Stimulated activated naive CD8-positive, alpha-beta T cell treated with anti-CD3 and anti-CD28 coated beads, Interleukin-15, Interleukin-2, amounts not matched to agents 100 ng/mL and 50 ng/mL, for 24 hours (primary cell): ENCODE measurements around the gene LILRB5.
"Not testable (repeated sequence)": the region's sequence is repeated elsewhere in the genome, so short reads cannot be mapped to it uniquely, and the experiment has no call there.

Source experiments
- H3K27ac Mint-ChIP-seq: one replicate; pipeline ENCODE4 v1.8.0; 2021; ENCODE audit warnings: mild to moderate bottlenecking, mixed read lengths
- H3K27me3 Mint-ChIP-seq: one replicate; pipeline ENCODE4 v1.8.0; 2021; ENCODE audit warnings: mixed read lengths
- H3K36me3 Mint-ChIP-seq: one replicate; pipeline ENCODE4 v1.8.0; 2021; ENCODE audit warnings: low read depth, mixed read lengths
- H3K4me1 Mint-ChIP-seq: one replicate; pipeline ENCODE4 v1.8.0; 2021; ENCODE audit warnings: low read depth, mixed read lengths
- H3K4me3 Mint-ChIP-seq: one replicate; pipeline ENCODE4 v1.8.0; 2021; ENCODE audit warnings: mild to moderate bottlenecking, mixed read lengths
- H3K9me3 Mint-ChIP-seq: one replicate; pipeline ENCODE4 v1.8.0; 2021; ENCODE audit warnings: mixed read lengths

Gene LILRB5

DNA sequence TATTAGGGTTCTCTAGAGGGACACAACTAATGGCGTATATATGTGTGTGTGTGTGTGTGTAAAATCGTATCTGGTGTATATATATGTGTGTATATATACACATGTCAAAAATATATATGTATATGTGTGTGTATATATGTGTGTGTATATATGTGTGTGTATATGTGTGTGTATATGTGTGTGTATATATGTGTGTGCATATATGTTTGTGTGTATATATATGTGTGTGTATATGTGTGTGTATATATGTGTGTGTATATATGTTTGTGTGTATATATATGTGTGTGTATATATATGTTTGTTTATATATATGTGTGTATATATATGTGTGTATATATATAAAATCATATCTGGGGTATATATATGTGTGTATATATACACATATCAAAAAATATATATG, 5.4 kb upstream of the LILRB5 start:
- H3K36me3 Mint-ChIP-seq = no peaks in the 10 kb centered on the region
- peaks cover 22% of the 10 kb centered on the region for H3K27me3 Mint-ChIP-seq
- no peaks in the 10 kb centered on the region for H3K4me1 Mint-ChIP-seq
- H3K27ac Mint-ChIP-seq = no peak overlapping the region
- no peak overlapping the region for H3K4me3 Mint-ChIP-seq
- H3K9me3 Mint-ChIP-seq = no peaks in the 10 kb centered on the region

DNA sequence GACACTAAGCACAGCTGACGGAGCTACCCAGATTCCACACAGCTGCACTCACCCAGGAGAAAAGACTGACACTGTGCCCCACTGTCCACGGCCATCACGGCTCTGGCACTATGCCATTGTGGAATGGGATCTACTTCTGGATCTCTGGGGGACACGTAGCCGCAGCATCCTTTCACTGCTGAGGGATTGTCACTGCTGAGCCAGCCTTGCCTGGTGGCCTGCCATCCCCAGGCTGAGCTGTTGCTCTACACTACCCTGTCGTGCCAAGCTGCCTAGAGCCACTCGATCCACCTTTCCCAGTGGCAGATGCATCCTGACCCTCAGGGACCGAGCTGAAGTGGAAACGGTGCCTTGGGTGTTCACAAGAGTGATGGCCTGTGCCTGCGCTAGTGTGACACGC, 5.0 kb upstream of the LILRB5 start:
- no peaks in the 10 kb centered on the region for H3K36me3 Mint-ChIP-seq
- no peaks in the 10 kb centered on the region for H3K4me1 Mint-ChIP-seq
- H3K27ac Mint-ChIP-seq = no peak overlapping the region
- H3K27me3 Mint-ChIP-seq = peaks cover 22% of the 10 kb centered on the region
- no peak overlapping the region for H3K4me3 Mint-ChIP-seq
- no peaks in the 10 kb centered on the region for H3K9me3 Mint-ChIP-seq

DNA sequence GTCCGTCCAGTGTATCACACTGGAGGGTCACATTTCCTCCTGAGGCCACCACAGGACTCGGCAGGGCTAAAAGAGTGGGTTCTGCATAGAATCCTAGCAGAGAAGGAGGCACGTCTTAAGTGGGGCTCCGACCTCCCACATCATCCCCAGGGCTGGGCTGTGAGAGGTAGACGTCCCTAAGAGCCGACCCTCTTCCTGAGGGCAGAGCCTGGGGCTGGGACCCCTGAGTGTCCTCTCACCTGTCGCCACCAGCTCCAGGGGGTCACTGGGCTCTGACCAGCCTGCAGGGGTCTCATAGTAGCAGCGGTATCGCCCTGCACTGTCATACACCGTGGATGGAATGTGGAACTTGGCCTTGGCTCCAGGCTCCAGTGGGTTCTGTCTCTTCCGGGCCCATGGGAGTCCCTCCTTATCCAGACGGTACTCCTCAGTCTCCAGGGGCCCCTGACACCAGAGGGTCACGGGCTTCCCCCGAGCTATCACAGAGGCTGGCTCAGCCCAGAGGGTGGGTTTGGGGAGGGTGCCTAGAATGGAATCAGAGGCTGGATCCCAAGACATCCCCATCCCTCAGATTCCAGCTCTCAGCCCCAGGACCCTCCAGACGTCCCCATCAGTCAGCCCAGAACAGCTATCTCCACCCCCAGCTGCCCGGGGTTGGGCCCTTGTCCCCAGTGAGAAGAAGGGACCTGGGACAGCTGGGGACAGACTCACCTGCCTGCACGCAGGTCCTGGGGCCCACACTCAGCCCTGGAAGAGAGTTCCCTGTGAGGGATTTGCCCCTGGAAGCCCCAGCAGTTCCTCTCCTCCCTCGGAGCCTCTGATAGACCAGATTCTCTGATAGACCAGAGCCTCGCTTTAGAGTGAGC, 590 bp downstream of the LILRB5 start:
- Mint-ChIP-seq H3K27ac (no peak overlapping the region), H3K9me3 (no peaks in the 10 kb centered on the region), H3K4me1 (no peaks in the 10 kb centered on the region), H3K27me3 (peaks cover 5% of the 10 kb centered on the region), H3K36me3 (no peaks in the 10 kb centered on the region), H3K4me3 (no peak overlapping the region)

DNA sequence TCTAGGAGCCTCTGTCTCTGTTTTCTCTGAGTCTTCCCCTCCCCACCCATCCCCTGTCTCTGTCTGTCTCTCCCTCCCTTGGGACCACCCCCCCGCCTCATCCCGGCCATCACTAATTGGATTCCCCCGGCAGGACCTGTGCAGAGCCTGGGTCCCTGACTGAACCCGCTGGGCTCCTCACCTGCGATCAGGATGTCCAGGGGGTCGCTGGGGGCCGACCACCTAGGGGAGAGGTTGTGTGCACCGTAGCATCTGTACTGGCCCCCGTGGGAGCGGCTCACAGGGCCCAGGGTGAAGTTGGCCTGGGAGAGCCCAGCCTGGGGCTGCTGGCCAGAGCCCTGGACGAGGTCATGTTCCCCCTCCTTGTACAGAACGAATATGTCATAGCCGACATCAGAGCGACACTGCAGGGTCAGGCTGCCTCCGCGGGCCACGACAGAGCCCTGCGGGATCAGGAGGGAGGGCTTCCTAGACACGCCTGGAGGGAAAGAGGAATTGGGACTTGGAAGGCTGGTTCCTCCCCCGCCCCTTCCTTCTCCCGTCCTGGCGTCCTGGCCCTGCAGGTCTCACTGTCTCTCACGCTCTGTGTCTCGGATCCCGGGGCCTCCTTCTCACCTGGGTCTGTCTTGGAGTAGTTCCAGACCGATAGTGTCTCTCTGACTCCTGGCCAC, 1.8 kb downstream of the LILRB5 start:
- Mint-ChIP-seq H3K4me1 (no peaks in the 10 kb centered on the region), H3K36me3 (no peaks in the 10 kb centered on the region), H3K27me3 (peaks cover 8% of the 10 kb centered on the region), H3K27ac (no peak overlapping the region), H3K9me3 (no peaks in the 10 kb centered on the region), H3K4me3 (no peak overlapping the region)

DNA sequence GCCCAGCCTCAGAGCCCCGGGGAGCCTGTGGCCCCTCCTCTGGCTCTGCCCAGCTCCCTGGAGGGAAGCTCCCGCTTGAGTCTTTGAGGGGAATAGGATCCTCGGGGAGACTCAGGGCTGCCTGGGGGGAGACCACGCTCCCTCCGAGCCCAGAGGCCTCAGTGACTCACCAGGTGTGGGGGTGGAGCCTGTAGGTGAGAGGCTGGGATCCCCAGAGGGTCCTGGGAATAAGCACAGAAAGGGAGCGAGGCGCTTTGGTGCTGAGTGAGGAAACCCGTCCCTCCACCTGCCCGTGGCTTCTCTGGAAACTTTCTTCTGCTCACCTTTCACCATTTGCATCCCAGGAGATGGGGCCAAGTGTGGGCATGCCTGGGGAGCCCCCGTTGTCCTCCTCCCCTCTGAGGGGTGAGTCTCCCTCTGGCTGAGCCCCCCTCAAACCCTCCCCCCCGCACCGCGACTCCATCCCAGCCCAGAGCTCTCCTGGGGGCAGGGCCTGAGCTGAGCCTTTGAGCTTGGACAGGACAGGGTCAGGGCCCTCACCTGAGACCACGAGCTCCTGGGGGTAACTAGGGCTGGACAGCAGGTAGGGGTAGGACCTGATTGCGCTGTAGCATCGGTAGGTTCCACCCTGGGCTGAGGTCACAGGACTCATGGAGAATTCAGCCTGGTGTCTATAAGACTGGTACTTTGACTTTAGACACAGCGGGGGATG, 2.7 kb downstream of the LILRB5 start:
- peaks cover 9% of the 10 kb centered on the region for H3K27me3 Mint-ChIP-seq
- H3K27ac Mint-ChIP-seq = no peak overlapping the region
- H3K36me3 Mint-ChIP-seq = no peaks in the 10 kb centered on the region
- H3K4me1 Mint-ChIP-seq = no peaks in the 10 kb centered on the region
- no peak overlapping the region for H3K4me3 Mint-ChIP-seq
- H3K9me3 Mint-ChIP-seq = no peaks in the 10 kb centered on the region

DNA sequence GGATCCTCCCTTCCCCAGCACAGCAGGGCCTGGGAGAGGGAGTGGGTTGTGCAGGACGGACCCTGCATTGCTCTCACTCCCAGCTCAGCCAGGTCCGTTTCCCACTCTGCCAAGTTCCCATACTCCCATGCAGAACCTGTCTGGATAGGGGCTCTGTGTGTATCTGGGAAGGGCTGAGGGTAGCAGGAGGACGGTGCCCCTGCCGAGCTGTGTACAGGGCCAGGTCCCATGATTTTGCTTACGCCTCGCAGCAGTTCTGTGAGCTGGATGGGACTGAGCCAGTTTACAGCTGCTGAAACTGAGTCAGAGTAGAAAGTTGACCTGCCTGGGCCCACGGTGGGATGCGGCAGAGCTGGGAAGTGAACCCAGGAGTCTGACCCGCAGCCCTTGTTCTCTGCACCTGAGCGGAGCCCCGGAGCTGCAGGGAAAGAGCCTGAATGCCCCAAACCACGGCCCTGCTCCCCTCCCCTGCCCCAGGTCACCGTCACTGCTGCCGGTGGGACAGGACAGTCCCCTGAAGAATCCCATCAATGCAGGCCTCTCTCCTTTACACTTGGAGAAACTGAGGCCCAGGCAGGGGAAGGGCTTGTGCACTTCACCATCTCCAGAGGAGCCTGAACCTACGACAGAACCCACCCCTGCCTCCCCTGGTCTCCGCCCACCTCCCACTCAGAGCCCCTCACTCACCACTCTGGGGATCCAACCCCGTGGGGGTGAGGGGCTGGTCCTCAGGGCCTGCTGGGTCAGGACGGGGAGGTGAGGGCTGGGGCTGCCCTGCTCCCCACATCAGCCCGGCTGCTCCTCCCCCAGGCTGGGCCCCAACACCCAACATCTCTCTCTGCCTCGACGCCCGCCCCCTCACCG, 3.5 kb downstream of the LILRB5 start:
- Mint-ChIP-seq H3K27ac (no peak overlapping the region), H3K27me3 (peaks cover 8% of the 10 kb centered on the region), H3K36me3 (no peaks in the 10 kb centered on the region), H3K4me3 (no peak overlapping the region), H3K9me3 (no peaks in the 10 kb centered on the region), H3K4me1 (peaks cover under 1% of the 10 kb centered on the region)

DNA sequence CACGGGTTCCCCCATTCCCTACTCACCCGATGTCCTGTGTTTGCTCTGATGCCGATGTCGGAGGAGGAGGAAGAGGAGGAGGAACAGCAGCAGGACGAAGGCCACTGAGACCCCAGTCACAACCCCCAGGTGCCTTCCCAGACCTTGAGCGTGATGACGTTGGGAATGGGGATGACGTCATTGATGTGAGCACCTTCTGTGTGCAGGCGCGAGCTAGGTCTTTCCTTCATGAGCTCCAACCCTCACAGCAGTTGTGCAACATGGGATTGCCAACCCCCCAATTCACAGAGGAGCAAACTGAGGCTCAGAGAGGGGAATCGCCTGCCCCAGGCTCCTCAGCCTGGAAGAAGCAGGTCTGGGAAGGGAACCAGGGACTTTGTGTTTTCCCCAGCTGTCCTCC, 4.2 kb downstream of the LILRB5 start:
- H3K4me3 Mint-ChIP-seq = no peak overlapping the region
- H3K4me1 Mint-ChIP-seq = peaks cover 7% of the 10 kb centered on the region
- H3K9me3 Mint-ChIP-seq = no peaks in the 10 kb centered on the region
- no peak overlapping the region for H3K27ac Mint-ChIP-seq
- peaks cover 8% of the 10 kb centered on the region for H3K27me3 Mint-ChIP-seq
- H3K36me3 Mint-ChIP-seq = no peaks in the 10 kb centered on the region

DNA sequence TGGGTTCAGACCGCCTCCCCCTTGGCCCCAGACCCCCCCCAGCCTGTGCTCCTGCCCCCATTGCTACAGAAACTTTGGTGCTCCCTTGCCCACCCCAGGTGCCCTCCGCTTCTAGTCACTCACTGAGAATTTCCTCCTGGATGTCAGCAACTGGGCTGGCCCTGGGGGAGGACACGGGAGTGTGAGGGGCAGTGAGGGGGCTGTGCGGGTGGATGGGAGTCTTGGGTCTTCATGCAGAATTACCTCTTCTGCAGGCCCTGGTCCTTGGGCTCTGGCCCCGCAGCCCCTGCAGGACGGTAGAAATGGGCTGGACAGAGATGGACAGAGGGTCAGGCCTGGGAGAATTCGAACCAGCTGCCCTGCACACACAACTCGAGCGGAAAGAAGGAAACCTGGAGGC, 4.8 kb downstream of the LILRB5 start:
- no peaks in the 10 kb centered on the region for H3K36me3 Mint-ChIP-seq
- H3K9me3 Mint-ChIP-seq = no peaks in the 10 kb centered on the region
- H3K4me3 Mint-ChIP-seq = no peak overlapping the region
- no peak overlapping the region for H3K27ac Mint-ChIP-seq
- H3K4me1 Mint-ChIP-seq = peaks cover 13% of the 10 kb centered on the region
- peaks cover 8% of the 10 kb centered on the region for H3K27me3 Mint-ChIP-seq

DNA sequence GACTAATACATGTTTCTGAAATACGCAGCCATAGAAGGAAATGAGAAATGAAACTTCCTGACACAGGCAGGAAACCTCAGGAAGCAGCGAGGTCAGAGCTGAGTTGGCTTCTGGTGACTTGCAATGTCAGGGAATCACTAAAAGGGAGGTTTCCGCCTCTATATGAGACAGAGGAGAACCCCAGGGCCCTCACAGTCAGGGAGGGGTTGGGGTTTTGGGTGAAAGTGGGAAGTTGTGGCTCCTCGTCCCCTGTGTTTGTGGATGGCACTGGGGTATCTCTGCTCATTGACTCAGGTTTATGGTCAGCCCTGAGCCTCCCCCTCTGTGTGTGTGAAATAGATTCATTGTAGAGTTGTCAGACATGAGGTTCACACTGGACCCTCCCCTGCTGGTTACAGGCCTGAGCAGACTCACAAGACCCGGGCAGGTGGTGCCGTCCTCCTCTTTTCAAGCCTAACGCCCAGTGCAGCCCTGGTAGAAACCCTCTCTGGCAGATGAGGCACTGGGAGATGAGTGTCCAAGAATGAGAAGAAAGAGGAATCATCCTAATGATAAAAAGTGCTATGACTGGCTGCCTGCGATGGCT, 9.0 kb downstream of the LILRB5 start:
- H3K4me3 Mint-ChIP-seq = peak overlapping the region; percentile 6
- H3K27ac Mint-ChIP-seq = peak overlapping the region; percentile 26
- no peaks in the 10 kb centered on the region for H3K9me3 Mint-ChIP-seq
- H3K4me1 Mint-ChIP-seq = peaks cover 17% of the 10 kb centered on the region
- peaks cover 10% of the 10 kb centered on the region for H3K27me3 Mint-ChIP-seq
- no peaks in the 10 kb centered on the region for H3K36me3 Mint-ChIP-seq

DNA sequence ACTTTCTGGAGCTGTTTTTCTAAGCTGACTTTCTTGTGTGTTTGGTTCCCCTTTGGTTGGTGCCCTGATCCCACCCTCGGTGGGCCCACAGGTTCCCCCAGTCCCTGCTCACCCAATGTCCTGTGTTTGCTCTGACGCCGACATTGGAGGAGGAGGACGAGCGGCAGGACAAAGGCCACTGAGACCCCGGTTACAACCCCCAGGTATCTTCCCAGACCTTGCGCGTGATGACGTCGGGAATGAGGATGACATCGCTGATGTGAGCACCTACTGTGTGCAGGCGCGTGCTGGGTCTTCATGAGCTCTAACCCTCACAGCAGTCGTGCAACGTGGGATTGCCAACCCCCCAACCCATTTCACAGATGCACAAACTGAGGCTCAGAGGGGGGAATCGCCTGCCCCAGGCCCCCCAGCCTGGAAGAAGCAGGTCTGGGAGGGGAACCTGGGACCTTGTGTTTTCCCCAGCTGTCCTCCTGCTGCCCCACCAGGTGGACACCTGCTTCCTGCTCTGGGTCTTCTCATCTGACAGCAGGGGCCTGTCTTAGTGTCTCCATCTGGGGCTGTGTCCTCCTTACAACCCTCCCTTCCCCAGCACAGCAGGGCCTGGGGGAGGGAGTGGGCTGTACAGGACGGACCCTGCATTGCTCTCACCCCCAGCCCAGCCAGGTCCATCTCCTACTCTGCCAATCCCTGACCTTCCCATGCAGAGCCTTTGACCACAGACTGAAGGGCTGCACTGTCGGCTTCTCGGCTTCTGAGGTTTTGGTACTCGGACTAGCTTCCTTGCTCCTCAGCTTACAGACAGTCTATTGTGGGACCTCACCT, 9.8 kb downstream of the LILRB5 start:
- no peaks in the 10 kb centered on the region for H3K9me3 Mint-ChIP-seq
- H3K27me3 Mint-ChIP-seq = peaks cover 13% of the 10 kb centered on the region
- peaks cover 17% of the 10 kb centered on the region for H3K4me1 Mint-ChIP-seq
- no peaks in the 10 kb centered on the region for H3K36me3 Mint-ChIP-seq
- peak overlapping the region; percentile 26 for H3K27ac Mint-ChIP-seq
- peak overlapping the region; percentile 6 for H3K4me3 Mint-ChIP-seq

DNA sequence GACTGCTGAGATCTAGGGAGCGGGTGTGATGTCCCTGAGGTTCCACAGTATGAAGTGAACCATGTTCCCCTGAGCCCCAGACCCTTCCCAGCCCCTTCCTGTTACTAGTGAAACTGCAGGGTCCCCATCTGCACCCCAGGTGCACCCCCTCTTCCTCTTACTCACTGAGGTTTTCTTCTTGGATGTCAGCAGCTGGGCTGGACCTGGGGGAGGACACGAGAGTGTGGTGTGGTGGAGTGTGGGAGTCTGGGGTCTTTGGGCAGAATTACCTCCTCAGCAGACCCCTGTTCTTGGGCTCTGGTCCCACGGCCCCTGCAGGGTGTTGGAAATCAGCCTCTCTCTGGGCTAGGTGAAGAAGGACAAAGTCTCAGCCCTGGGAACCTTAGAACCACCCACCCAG, 11.1 kb downstream of the LILRB5 start:
- H3K4me3 Mint-ChIP-seq = no peak overlapping the region
- H3K27ac Mint-ChIP-seq = no peak overlapping the region
- H3K27me3 Mint-ChIP-seq = peaks cover 13% of the 10 kb centered on the region
- H3K36me3 Mint-ChIP-seq = no peaks in the 10 kb centered on the region
- no peaks in the 10 kb centered on the region for H3K9me3 Mint-ChIP-seq
- H3K4me1 Mint-ChIP-seq = peaks cover 17% of the 10 kb centered on the region

DNA sequence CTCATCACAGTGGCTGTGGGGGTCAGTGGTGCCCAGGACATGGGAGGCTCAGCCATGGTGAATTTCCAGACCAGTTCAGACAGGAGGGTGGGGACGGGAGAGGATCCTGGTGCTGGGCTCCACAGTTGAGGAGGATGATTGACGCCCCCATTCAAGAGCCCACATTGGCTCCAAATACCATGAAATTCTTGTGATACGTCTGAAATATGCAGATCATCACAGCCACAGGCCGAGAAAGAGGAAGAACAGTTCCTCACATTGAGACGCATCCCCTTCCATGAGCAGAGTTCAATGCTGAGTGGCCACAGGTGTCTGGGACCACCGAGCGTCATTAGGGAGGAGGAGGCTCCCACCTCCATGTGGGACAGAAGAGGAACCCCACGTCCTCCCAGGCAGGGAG, 13.3 kb downstream of the LILRB5 start:
- peaks cover 11% of the 10 kb centered on the region for H3K27me3 Mint-ChIP-seq
- H3K27ac Mint-ChIP-seq, H3K9me3 Mint-ChIP-seq, H3K4me3 Mint-ChIP-seq, H3K36me3 Mint-ChIP-seq: not testable (repeated sequence)
- H3K4me1 Mint-ChIP-seq = peaks cover 17% of the 10 kb centered on the region

DNA sequence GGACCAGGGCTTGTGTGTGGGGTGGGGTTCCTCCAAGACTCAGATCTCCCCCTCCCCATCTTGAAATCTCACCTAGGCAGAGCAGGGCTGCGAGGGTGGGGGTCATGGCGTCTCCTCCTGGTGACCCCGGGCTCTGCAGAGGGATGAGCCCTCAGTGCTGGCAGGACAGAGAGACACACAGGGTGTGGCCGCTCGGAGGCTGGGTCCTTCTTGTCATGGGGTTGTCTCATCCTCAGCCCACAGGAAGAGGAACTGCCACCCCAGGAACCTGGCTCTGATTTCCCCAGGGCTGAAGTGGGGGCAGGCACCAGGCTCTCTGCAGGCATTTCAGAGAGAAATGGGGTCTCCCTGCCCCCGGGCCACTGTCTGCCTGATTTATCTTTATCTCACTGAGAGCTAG, 14.4 kb downstream of the LILRB5 start, which contains the start of gene LILRA6:
LILRA6 (minus strand) TSS at position 145 of the 400 bp plus-strand sequence.
- H3K4me1 Mint-ChIP-seq, H3K9me3 Mint-ChIP-seq, H3K4me3 Mint-ChIP-seq, H3K36me3 Mint-ChIP-seq, H3K27ac Mint-ChIP-seq: not testable (repeated sequence)
- peaks cover 11% of the 10 kb centered on the region for H3K27me3 Mint-ChIP-seq
